Measurements from ENCODE around the gene SOCS4. TPM values are rescaled to one million over a fixed set of nuclear protein-coding genes. Genes with fewer than 3 reads are reported as not detected.
"Not testable (repeated sequence)": the region's sequence is repeated elsewhere in the genome, so short reads cannot be mapped to it uniquely, and the experiment has no call there.

The SOCS4 gene
- total and polyA plus RNA-seq, 2 experiments from 2014 or later, result 17.7 to 24.9 TPM

- no peak for TF ChIP-seq REST (IDR thresholded peaks at IDR 0.05; ENCODE audit: unreplicated experiment)
- no peak for TF ChIP-seq ZNF331 (CRISPR knock-in tag; IDR thresholded peaks at IDR 0.05; ENCODE audit: low read depth)
- no peak for TF ChIP-seq EZH2 (IDR thresholded peaks at IDR 0.05; ENCODE audit: low read depth, unreplicated experiment)
- TF ChIP-seq POLR2AphosphoS5 (IDR thresholded peaks at IDR 0.05; ENCODE audit: low read depth), result no peak
Measured at GRCh38 chr14:55031190-55031589, 4.2 kb downstream of the SOCS4 start (continued).

GRCh38 chr14:55037995-55038394 is 11.0 kb downstream of the SOCS4 start:
- peaks cover 49% of the 10 kb centered on the region for H3K36me3 Mint-ChIP-seq (ENCODE audit: low read depth)
- H3K9me2 ChIP-seq (ENCODE audit: insufficient read depth); DNase-seq (ENCODE audit: low spot score); H3K27ac ChIP-seq (ENCODE audit: low read depth); H3K36me3 ChIP-seq (ENCODE audit: insufficient read depth); H3K4me1 Mint-ChIP-seq; H3K4me1 ChIP-seq (ENCODE audit: insufficient read depth); H2AFZ ChIP-seq; H3K27ac Mint-ChIP-seq; H3K9me3 Mint-ChIP-seq; ATAC-seq; H3F3A ChIP-seq (replicated peaks; ENCODE audit: low read depth); H3K4me3 Mint-ChIP-seq; H3K4me3 ChIP-seq; H3K4me2 ChIP-seq: not testable (repeated sequence)
- peaks cover 26% of the 10 kb centered on the region for H3K27me3 Mint-ChIP-seq (ENCODE audit: insufficient read depth, low read depth, poor library complexity)
- peaks cover 53% of the 10 kb centered on the region for H3K79me2 ChIP-seq (replicated peaks; ENCODE audit: insufficient read depth)
- H3K27me3 ChIP-seq (ENCODE audit: insufficient read depth), result peaks cover 26% of the 10 kb centered on the region
- peaks cover 53% of the 10 kb centered on the region for H4K20me1 ChIP-seq (replicated peaks; ENCODE audit: insufficient read depth)

GRCh38 chr14:55038708-55039107 is 11.7 kb downstream of the SOCS4 start:
- no peak overlapping the region for H3K27ac ChIP-seq (ENCODE audit: low read depth)
- peaks cover 48% of the 10 kb centered on the region for H3K79me2 ChIP-seq (replicated peaks; ENCODE audit: insufficient read depth)
- DNase-seq (ENCODE audit: low spot score) (no peak), ATAC-seq (no peak)
- Mint-ChIP-seq H3K27me3 (ENCODE audit: insufficient read depth, low read depth, poor library complexity) (peaks cover 26% of the 10 kb centered on the region), H3K4me1 (0 out of 3 replicates have a peak, but pooled peaks cover 3% of the 10 kb centered on the region), H3K36me3 (ENCODE audit: low read depth) (peaks cover 54% of the 10 kb centered on the region), H3K27ac (no peak overlapping the region), H3K9me3 (no peaks in the 10 kb centered on the region), H3K4me3 (no peak overlapping the region)
- H2AFZ ChIP-seq, result no peak overlapping the region
- no peak overlapping the region for H3K4me3 ChIP-seq
- H3K27me3 ChIP-seq (ENCODE audit: insufficient read depth), result peaks cover 28% of the 10 kb centered on the region
- H3F3A ChIP-seq (replicated peaks; ENCODE audit: low read depth), result no peaks in the 10 kb centered on the region
- peaks cover 5% of the 10 kb centered on the region for H3K36me3 ChIP-seq (ENCODE audit: insufficient read depth)
- no peak overlapping the region for H3K4me2 ChIP-seq
- peaks cover 60% of the 10 kb centered on the region for H4K20me1 ChIP-seq (replicated peaks; ENCODE audit: insufficient read depth)
- H3K4me1 ChIP-seq (ENCODE audit: insufficient read depth), result no peaks in the 10 kb centered on the region
- H3K9me2 ChIP-seq (ENCODE audit: insufficient read depth), result no peaks in the 10 kb centered on the region
- TF ChIP-seq ZNF462 (CRISPR knock-in tag; IDR thresholded peaks at IDR 0.05), result no peak
- TF ChIP-seq EZH2 (IDR thresholded peaks at IDR 0.05; ENCODE audit: low read depth, unreplicated experiment), result no peak
- TF ChIP-seq STAT1 (IDR thresholded peaks at IDR 0.05; ENCODE audit: unreplicated experiment), result no peak
- no peak for TF ChIP-seq ETS1 (IDR thresholded peaks at IDR 0.05)

Measured in GM23338 (cell line).